DMS 273 treated with DMSO at 0.1 percent for 48 hours (cell line): ENCODE measurements around the gene NAPG.
"Not testable (repeated sequence)": the region's sequence is repeated elsewhere in the genome, so short reads cannot be mapped to it uniquely, and the experiment has no call there.

Source experiments
- DNase-seq: peaks from one replicate; lab custom pipeline; 2025; lab: John Stamatoyannopoulos, UW

Gene NAPG

GRCh38 chr18:10546557-10547300 lies 20.9 kb downstream of the NAPG start:
- no peak for DNase-seq

- no peak for DNase-seq
Measured at GRCh38 chr18:10552226-10552625, 26.4 kb downstream of the NAPG start.

GRCh38 chr18:10556251-10556650 lies 30.4 kb downstream of the NAPG start:
- not testable (repeated sequence) for DNase-seq

DNA sequence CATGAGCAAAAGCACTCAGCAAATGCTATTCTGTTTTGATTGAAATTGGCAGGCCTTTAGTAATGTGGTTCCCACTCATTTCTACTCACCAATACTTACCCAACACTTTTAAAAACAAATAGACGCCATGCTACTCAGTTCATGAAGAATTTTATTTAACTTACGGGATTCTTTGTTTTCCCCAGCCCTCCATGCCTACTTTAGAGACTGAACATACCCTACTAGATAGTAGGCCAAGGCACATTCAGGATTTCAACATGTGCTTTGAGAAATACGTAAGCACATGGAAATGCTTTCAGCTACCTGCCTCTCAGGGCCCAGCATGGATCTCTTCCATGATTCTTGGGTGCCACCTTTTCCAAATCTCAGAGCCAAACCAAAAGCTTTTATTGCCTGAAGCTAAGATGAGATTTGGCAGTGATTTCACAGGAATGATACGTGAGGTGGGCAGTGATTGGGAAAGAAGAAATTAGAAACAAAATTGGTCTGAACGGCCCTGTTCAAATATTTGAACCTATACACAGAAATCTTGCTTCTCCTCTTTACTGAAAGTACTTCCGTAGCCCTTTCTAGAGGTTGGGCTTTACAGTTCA lies 31.4 kb downstream of the NAPG start:
- DNase-seq: no peak

- DNase-seq: no peak
Measured at GRCh38 chr18:10558243-10558966, 32.6 kb downstream of the NAPG start.

DNA sequence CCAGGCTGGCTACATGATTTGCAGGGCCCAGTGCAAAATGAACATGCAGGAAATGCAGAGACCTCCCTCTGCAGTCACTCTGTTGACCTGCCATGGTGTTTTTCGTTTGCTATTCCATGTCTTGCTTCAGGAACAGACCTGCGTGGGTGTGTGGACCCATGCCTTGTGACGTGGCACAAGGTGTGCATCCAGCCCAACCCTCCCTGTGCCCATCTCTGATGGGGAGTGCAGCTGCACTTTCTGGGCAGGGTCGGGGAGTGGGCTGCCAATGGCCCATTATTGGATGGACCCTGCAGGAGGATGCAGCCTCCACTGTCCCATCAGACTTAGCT lies 33.1 kb downstream of the NAPG start:
- no peak for DNase-seq

- DNase-seq: no peak
Measured at GRCh38 chr18:10559553-10560451, 34.0 kb downstream of the NAPG start.

- peak; percentile 39 for DNase-seq
Measured at GRCh38 chr18:10560452-10561045, 34.7 kb downstream of the NAPG start.

GRCh38 chr18:10562773-10563160 lies 36.9 kb downstream of the NAPG start:
- DNase-seq: no peak

DNA sequence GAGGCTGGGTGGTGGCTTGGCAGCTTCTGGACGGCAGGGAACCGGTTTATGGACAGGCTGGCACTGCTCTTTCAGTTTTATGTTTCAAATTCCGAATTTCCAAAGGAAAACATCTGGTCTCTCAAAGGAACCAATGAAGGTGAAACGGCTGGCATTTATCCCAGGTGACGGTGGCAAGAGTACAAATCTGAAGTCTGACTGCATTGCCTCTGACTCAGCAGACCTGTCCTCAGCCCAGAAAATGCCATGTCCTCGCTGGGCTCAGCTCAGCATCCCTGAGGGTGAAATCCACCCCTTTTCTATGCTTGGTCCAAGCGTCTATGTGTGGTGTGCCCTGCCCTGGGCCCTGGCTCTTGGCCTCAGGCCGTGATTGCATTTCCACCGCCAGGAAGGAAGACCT lies 38.1 kb downstream of the NAPG start:
- DNase-seq: peak; percentile 56

- DNase-seq: no peak
Measured at GRCh38 chr18:10564975-10565773, 39.3 kb downstream of the NAPG start.

DNA sequence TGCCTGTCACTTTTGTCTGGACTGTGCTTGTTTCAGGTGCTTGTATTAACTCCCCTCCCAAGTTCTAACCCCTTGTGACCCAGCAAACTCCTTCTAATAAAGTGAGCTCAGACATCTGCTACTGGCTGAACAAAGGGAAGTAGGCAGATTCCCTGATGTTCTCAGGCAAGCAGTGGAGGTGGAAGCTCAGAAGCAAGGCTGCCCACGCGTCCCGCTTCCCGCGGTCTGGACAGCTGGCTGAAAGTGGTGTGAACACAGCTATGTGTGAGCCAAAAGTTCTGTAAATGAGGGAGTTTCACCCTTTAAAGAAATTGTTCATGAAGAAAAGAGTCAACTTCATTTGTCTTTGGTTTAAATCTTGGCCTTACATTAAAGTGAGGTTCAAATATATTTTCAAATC lies 40.0 kb downstream of the NAPG start:
- no peak for DNase-seq

- no peak for DNase-seq
Measured at GRCh38 chr18:10566390-10566789, 40.6 kb downstream of the NAPG start.

- DNase-seq: not testable (repeated sequence)
Measured at GRCh38 chr18:10569941-10570340, 44.1 kb downstream of the NAPG start.

- no peak for DNase-seq
Measured at GRCh38 chr18:10570622-10571021, 44.8 kb downstream of the NAPG start.

DNA sequence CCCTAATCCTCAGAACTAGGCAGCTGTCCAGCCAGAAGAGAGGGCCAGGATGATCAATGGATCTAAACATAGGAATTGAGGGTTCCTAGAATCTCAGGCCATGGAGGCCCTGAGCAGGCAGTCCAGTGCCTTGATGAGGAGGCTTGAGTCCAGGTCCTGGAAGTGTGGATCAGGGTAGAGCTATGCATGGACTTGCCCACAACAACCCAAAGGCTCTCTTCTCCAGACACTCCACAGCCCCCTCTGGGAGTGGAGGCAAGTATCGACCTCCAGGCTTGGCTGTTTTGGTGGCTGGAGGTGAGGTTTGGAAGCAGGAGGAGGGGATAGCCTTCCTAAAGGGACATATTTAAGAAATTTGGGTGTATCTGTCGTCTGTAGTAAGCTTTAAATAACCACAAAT lies 45.7 kb downstream of the NAPG start:
- DNase-seq: no peak

GRCh38 chr18:10573261-10573660 lies 47.4 kb downstream of the NAPG start:
- DNase-seq: not testable (repeated sequence)

GRCh38 chr18:10574412-10574811 lies 48.6 kb downstream of the NAPG start:
- DNase-seq: not testable (repeated sequence)

GRCh38 chr18:10577842-10578572 lies 52.2 kb downstream of the NAPG start:
- not testable (repeated sequence) for DNase-seq

DNA sequence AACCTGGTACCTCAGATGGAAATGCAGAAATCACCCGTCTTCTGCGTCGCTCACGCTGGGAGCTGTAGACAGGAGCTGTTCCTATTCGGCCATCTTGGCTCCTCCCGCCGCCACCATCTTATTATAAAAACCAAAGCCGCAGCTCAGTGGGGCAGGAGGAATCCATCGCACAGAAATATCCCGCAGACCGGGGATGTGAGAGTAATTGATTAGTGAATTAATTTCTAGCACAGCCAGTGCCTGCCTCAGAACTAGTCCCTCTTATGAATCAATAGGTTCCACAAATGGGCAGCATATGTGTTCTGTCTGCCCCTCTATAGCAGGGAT lies 52.7 kb downstream of the NAPG start:
- DNase-seq: not testable (repeated sequence)
